ENCODE measurements around the gene ERMAP.

DNA sequence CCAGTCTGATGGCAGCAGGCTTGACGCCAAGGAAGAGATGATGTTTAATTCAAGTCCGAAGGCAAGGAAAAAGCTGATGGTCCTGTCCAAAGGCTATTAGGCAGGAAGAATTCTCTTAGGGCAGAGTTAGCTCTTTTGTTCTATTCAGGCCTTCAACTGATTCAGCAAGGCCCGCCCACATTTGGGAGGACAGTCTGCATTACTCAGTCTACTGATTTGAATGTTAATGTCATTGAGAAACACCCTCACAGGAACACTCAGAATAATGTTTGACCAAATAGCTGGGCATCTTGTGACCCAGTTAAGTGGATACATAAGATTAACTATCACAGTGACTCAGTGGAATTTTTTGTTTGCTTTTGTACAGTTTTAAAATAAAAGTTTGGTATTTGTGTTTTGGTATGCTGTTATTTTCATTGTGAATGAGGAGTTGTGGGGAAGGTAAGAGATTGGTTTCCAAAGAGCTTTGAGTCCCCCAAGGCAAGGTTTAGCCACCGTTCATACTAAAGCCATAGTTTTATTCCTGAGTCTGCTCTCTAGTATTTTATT is 27.7 kb downstream of the ERMAP start:
- TF ChIP-seq, protein P1, sequence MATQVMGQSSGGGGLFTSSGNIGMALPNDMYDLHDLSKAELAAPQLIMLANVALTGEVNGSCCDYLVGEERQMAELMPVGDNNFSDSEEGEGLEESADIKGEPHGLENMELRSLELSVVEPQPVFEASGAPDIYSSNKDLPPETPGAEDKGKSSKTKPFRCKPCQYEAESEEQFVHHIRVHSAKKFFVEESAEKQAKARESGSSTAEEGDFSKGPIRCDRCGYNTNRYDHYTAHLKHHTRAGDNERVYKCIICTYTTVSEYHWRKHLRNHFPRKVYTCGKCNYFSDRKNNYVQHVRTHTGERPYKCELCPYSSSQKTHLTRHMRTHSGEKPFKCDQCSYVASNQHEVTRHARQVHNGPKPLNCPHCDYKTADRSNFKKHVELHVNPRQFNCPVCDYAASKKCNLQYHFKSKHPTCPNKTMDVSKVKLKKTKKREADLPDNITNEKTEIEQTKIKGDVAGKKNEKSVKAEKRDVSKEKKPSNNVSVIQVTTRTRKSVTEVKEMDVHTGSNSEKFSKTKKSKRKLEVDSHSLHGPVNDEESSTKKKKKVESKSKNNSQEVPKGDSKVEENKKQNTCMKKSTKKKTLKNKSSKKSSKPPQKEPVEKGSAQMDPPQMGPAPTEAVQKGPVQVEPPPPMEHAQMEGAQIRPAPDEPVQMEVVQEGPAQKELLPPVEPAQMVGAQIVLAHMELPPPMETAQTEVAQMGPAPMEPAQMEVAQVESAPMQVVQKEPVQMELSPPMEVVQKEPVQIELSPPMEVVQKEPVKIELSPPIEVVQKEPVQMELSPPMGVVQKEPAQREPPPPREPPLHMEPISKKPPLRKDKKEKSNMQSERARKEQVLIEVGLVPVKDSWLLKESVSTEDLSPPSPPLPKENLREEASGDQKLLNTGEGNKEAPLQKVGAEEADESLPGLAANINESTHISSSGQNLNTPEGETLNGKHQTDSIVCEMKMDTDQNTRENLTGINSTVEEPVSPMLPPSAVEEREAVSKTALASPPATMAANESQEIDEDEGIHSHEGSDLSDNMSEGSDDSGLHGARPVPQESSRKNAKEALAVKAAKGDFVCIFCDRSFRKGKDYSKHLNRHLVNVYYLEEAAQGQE (IDR thresholded peaks at IDR 0.05; ENCODE audit: insufficient read depth in 1 of 2, low read depth in 2 of 2, low read length in 2 of 2): no peak
- no peak for TF ChIP-seq POLR2AphosphoS5 (IDR thresholded peaks at IDR 0.05; ENCODE audit: low read depth, low read length)

All from PFSK-1 (cell line).